Thyroid gland (tissue), 4 donors: Measurements from ENCODE around the gene POMGNT2.

Experiments
- CTCF ChIP-seq, 6 experiments: fragments of 200-600 bp in 3 of 6; fragments of 450-650 bp in 3 of 6; sonication (generic) in 3 of 6; IDR thresholded peaks; one replicate each; pipeline ENCODE4 v1.5.1; 2016 to 2019; ENCODE audit warnings: antibody characterized with exemption in 6 of 6, mild to moderate bottlenecking in 2 of 6, inconsistent platforms in 1 of 6, moderate library complexity in 1 of 6
- POLR2A ChIP-seq, 2 donors: fragments of 450-650 bp; IDR thresholded peaks; one replicate each; pipeline ENCODE4 v1.6.1; 2017; ENCODE audit warnings: antibody characterized with exemption in 2 of 2, mild to moderate bottlenecking in 2 of 2, moderate library complexity in 1 of 2

GRCh38 chr3:43043793-43044192, 62.1 kb downstream of the POMGNT2 start:
- TF ChIP-seq CTCF (IDR thresholded peaks at IDR 0.05) (no peak), POLR2A (IDR thresholded peaks at IDR 0.05) (no peak)
